ENCODE results near the gene TRIM69.
"Not testable (repeated sequence)": the region's sequence is repeated elsewhere in the genome, so short reads cannot be mapped to it uniquely, and the experiment has no call there.

Gene TRIM69, protein sequence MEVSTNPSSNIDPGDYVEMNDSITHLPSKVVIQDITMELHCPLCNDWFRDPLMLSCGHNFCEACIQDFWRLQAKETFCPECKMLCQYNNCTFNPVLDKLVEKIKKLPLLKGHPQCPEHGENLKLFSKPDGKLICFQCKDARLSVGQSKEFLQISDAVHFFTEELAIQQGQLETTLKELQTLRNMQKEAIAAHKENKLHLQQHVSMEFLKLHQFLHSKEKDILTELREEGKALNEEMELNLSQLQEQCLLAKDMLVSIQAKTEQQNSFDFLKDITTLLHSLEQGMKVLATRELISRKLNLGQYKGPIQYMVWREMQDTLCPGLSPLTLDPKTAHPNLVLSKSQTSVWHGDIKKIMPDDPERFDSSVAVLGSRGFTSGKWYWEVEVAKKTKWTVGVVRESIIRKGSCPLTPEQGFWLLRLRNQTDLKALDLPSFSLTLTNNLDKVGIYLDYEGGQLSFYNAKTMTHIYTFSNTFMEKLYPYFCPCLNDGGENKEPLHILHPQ

DNA sequence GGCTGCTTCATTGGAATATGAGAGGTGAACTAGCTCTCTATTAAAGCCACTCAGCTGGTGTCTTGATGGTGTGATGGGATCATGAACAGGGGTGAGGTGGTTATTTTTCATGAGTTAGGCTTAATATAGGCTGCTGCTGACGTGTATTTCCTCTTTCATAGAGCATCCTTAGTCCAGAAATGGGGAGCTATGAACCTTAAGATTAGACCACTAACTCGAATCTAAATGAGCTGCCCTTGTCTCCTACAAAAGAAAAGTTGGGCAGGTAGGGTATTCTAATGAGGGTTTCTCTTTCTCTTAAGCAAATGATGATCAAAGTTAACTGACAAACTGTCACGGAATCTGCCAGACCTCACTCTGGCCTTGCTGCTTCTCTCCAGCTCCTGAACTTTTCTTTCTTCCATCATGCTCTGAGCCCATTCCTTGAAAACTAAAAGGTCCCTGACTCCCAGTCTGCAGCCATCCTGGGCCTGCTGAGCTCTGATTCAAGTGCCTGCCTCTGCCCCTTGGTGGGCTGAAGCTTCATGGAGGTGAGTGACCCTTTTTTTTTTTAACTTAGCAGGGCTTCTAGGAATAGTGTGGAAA is at the start of gene TRIM69:
Gene TRIM69 (plus strand): TSS at position 348 of the 585 bp plus-strand sequence. CDS start 177 bp downstream, at position 525.
- peak; percentile 32 to 36 for ATAC-seq

DNA sequence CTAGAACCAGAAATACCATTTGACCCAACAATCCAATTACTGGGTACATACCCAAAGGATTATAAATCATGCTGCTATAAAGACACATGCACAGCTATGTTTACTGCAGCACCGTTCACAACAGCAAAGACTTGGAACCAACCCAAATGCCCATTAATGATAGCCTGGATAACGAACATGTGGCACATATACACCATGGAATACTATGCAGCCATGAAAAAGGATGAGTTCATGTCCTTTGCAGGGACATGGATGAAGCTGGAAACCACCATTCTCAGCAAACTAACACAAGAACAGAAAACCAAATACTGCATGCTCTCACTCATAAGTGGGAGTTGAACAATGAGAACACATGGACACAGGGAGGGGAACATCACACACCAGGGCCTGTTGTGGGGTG is 47.0 kb upstream of the TRIM69 start:
- not testable (repeated sequence) for ATAC-seq

DNA sequence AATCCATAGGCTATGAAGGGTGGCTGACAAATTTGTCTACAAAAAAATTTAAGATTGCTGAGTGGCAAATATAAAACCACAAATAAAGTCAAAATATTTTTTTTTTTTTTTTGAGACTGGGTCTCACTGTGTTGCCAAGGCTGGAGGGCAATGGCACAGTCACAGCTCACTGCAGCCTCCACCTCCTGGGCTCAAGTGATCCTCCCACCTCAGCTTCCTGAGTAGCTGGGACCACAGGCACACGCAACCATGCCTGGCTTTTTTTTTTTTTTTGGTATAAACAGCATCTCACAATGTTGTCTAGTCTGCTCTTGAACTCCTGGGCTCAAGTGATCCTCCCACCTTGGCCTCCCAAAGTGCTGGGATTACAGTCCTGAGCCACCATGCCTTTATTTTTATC is 46.1 kb upstream of the TRIM69 start:
- ATAC-seq, result not testable (repeated sequence)

DNA sequence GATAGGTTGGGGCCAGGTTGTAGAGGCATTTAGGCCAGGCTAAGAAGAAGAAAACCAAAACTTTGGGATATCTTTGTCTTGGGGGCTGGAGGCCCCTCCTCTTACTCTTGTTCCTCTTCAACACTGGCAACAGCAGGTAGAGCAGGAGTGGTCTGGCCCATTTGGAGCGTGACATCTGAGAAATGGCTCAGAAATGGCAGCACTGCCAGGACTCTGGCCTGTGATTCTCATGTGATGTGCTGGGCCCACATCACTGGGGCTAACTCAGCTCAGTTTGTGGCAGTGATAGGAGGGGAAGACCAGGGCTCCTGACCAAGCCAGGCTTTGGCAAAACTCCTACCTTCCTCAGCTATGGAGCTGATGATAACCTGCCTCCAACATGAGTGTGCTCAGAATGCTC is 43.7 kb upstream of the TRIM69 start:
- no peak for ATAC-seq

DNA sequence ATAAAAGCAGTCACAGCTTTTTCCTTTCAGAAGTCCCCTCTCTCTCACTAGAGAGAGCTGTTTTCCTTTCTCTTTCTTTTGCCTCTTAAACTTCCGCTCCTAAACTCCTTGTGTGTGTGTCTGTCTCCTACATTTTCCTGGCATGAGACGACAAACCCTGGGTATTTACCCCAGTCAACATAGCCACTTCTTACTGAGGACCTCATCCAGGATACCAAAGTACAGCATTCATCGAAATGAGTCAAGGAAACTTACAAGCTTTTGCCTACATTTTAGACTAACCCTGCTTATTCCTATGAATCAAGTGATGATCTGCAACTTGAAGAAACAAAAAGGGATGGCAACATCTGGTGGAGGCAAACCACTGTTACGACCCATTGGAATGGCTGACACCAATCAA is 41.9 kb upstream of the TRIM69 start:
- ATAC-seq, result no peak

DNA sequence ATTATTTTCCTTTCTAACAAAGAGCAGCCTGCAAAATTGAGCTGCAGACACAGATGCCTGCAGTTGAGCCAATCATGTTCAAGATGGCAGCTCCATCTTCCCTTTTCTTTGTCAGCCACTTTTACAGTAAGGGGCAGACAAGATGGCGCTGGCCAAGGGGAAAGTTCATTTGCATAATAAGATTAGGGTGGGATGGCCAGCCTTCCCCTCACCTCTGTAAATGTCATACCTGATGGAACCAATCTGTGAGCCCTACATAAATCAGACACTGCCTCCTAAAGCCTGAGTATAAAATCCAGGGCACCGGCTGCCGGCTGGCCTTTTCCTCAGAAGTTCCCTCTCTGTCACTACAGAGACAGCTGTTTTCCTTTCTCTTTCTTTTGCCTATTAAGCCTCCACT is 41.0 kb upstream of the TRIM69 start:
- no peak for ATAC-seq

DNA sequence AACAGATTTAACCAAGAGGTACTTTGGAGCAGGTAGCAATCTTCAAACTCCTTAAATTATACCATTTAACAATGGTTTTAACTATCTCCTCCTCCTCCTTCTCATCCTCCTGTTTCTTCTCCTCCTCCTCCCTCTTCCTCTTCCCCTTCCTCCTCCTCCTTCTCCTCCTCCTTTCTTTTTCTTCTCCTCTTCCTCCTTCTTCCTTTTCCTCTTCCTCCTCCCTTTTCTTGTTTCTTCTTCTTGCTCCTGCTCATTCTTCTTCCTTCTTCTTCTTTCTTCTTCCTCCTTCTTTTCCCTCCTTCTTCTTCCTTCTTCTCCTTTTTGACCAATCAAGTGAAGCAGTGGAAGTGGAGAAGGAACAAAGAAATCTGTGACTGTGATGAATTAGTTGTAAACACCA is 39.3 kb upstream of the TRIM69 start:
- ATAC-seq, result no peak

DNA sequence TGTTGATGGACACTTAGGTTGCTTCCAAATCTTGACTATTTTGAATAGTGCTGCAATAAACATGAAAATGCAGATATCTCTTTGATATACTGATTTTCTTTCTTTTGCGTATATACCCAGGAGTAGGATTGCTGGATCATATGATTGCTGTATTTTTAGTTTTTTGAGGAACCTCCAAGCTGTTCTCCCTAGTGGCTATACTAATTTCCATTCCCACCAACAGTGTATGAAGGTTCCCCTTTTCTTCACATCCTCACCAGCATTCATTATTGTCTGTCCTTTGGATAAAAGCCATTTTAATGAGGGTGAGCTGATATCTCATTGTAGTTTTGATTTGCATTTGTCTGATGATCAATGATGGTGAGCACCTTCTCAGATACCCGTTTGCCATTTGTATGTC is 37.7 kb upstream of the TRIM69 start:
- ATAC-seq, result no peak

DNA sequence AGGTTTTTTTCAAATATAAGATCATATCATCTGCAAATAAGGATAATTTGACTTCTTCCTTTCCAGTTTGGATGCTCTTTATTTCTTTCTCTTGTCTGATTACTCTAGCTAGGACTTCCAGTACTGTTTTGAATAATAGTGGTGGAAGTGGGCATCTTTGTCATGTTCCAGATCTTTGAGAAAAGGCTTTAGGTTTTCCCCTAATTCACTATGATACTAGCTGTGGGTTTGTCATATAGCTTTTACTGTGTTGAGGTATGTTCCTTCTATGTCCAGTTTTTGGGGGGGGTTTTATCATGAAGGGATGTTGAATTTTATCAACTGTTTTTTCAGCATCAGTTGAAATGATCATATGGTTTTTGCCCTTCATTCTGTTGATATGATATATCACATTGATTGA is 35.7 kb upstream of the TRIM69 start:
- not testable (repeated sequence) for ATAC-seq

DNA sequence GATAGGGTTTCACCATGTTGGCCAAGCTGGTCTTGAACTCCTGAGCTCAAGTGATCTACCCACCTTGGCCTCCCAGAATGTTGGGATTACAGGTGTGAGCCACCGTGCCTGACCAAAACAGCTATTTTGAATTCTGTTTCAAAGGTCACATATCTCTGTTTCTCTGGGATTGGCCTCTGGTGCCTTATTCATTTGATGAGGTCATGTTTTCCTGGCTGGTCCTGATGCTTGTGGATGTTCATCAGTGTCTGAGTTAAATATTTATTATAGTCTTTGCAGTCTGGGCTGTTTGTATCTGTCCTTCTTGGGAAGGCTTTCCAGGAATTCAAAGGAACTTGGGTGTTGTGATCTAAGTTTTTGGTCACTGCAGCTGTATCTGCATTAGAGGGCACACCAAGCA is 30.3 kb upstream of the TRIM69 start:
- ATAC-seq, result no peak

DNA sequence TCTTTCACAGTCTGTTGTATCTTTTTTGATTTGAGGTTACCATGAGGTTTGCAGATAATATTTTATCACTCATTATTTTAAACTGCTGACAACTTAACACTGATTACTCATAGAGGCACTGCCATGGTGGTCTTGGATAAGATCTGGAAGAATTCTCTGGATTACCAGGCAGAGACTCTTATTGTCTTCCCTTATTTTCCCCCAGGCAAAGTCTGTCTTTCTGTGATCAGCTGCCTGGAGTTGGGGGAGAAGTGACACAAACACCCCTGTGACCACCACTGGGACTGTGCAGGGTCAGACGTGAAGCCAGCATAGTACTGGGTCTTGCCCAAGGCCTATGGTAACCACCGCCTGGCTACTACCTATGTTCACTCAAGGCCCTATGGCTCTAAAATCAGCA is 29.9 kb upstream of the TRIM69 start:
- ATAC-seq, result no peak

DNA sequence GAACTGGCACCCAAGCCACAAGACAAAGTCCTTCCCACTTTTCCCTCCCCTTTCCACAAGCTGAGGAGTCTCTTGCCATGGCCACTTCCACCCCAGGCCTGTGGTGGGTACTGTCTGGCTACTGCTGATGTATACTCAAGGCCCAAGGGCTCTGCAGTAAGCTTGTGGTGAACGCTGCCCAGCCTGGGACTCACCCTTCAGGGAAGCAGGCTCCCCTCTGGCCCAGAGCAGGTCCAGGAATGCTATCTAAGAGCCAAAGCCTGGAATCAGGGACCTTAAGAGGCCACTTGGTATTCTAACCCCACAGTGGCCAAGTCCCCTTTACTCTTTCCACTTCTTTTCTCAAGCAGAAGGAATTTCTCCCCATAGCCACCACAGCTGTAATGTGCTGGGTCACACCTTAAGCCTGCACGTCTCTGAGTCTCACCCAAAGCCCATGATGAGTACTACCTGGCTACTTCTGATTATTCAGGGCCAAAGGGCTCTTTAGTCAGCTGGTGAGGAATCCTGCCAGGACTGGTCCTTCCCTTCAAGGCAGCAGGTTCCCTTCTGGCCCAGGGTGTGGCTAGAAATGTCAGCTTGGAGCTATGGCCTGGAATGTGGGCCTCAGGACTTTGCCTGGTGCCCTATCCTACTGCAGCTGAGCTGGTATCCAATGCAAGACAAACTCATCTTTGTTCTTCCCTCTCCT is 29.2 kb upstream of the TRIM69 start:
- ATAC-seq, result no peak

DNA sequence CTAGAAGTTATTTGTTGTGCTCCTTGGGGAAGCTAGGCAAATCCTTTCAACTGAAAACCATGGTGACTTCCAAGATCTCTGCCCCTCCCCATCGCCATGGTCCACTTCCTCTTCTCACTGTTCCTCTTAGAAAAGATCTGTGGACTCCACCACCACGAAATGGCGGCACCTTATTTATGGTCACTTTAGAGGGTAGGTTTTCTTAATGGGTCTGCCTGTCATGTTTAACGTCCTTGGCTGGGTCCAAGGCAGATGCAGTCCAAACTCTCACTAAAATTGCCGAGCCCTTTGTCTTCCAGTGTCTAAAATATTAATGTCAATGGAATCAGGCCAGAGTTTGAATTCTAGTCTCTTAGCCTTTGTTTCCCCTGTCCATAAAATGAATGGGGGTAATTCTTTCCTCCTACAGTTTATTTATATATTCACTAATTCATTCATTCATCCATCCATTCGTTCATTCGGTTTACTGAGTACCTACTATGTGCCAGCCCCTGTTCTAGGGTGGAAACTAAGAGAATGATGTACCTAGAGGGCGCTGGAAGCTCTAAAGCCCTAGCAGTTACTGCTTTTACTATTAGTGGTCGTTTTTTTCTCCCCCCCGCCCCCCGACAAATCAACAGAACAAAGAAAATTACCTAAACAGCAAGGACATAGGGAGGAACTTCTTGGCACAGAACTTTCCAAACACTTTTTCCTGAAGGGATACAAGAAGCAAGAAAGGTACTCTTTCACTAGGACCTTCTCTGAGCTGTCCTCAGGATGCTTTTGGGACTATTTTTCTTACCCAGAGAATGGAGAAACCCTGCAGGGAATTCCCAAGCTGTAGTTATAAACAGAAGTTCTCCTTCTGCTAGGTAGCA is 25.9 kb upstream of the TRIM69 start:
- no peak for ATAC-seq

DNA sequence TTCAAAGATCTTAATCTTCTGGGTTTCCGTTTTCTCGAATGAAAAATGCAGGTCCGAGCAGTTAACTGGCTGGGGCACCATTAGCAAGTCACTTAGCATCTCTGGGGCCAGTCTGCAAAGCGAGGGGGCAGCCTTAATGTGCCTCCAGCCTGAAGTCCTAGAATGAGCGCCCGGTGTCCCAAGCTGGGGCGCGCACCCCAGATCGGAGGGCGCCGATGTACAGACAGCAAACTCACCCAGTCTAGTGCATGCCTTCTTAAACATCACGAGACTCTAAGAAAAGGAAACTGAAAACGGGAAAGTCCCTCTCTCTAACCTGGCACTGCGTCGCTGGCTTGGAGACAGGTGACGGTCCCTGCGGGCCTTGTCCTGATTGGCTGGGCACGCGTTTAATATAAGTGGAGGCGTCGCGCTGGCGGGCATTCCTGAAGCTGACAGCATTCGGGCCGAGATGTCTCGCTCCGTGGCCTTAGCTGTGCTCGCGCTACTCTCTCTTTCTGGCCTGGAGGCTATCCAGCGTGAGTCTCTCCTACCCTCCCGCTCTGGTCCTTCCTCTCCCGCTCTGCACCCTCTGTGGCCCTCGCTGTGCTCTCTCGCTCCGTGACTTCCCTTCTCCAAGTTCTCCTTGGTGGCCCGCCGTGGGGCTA is 25.1 kb upstream of the TRIM69 start, which contains the start of the genes B2M and PATL2:
Gene B2M (plus strand): TSS at position 422 of the 647 bp plus-strand sequence. CDS start 30 bp downstream, at position 452.
Gene PATL2 (minus strand): TSS at position 228 of the 647 bp plus-strand sequence. CDS start 34,833 bp downstream, outside the sequence.
- peak; percentile 84 to 86 for ATAC-seq

DNA sequence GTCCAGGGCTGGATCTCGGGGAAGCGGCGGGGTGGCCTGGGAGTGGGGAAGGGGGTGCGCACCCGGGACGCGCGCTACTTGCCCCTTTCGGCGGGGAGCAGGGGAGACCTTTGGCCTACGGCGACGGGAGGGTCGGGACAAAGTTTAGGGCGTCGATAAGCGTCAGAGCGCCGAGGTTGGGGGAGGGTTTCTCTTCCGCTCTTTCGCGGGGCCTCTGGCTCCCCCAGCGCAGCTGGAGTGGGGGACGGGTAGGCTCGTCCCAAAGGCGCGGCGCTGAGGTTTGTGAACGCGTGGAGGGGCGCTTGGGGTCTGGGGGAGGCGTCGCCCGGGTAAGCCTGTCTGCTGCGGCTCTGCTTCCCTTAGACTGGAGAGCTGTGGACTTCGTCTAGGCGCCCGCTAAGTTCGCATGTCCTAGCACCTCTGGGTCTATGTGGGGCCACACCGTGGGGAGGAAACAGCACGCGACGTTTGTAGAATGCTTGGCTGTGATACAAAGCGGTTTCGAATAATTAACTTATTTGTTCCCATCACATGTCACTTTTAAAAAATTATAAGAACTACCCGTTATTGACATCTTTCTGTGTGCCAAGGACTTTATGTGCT is 24.5 kb upstream of the TRIM69 start:
- peak; percentile 21 to 22 for ATAC-seq

DNA sequence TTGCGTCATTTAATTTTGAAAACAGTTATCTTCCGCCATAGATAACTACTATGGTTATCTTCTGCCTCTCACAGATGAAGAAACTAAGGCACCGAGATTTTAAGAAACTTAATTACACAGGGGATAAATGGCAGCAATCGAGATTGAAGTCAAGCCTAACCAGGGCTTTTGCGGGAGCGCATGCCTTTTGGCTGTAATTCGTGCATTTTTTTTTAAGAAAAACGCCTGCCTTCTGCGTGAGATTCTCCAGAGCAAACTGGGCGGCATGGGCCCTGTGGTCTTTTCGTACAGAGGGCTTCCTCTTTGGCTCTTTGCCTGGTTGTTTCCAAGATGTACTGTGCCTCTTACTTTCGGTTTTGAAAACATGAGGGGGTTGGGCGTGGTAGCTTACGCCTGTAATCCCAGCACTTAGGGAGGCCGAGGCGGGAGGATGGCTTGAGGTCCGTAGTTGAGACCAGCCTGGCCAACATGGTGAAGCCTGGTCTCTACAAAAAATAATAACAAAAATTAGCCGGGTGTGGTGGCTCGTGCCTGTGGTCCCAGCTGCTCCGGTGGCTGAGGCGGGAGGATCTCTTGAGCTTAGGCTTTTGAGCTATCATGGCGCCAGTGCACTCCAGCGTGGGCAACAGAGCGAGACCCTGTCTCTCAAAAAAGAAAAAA is 23.9 kb upstream of the TRIM69 start:
- peak; percentile 28 to 37 for ATAC-seq

DNA sequence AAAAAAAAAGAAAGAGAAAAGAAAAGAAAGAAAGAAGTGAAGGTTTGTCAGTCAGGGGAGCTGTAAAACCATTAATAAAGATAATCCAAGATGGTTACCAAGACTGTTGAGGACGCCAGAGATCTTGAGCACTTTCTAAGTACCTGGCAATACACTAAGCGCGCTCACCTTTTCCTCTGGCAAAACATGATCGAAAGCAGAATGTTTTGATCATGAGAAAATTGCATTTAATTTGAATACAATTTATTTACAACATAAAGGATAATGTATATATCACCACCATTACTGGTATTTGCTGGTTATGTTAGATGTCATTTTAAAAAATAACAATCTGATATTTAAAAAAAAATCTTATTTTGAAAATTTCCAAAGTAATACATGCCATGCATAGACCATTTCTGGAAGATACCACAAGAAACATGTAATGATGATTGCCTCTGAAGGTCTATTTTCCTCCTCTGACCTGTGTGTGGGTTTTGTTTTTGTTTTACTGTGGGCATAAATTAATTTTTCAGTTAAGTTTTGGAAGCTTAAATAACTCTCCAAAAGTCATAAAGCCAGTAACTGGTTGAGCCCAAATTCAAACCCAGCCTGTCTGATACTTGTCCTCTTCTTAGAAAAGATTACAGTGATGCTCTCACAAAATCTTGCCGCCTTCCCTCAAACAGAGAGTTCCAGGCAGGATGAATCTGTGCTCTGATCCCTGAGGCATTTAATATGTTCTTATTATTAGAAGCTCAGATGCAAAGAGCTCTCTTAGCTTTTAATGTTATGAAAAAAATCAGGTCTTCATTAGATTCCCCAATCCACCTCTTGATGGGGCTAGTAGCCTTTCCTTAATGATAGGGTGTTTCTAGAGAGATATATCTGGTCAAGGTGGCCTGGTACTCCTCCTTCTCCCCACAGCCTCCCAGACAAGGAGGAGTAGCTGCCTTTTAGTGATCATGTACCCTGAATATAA is 23.0 kb upstream of the TRIM69 start:
- ATAC-seq, result no peak

DNA sequence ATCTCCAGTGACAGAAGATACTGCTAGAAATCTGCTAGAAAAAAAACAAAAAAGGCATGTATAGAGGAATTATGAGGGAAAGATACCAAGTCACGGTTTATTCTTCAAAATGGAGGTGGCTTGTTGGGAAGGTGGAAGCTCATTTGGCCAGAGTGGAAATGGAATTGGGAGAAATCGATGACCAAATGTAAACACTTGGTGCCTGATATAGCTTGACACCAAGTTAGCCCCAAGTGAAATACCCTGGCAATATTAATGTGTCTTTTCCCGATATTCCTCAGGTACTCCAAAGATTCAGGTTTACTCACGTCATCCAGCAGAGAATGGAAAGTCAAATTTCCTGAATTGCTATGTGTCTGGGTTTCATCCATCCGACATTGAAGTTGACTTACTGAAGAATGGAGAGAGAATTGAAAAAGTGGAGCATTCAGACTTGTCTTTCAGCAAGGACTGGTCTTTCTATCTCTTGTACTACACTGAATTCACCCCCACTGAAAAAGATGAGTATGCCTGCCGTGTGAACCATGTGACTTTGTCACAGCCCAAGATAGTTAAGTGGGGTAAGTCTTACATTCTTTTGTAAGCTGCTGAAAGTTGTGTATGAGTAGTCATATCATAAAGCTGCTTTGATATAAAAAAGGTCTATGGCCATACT is 21.1 kb upstream of the TRIM69 start:
- peak in 1 of 2 donors; percentile 3 for ATAC-seq

DNA sequence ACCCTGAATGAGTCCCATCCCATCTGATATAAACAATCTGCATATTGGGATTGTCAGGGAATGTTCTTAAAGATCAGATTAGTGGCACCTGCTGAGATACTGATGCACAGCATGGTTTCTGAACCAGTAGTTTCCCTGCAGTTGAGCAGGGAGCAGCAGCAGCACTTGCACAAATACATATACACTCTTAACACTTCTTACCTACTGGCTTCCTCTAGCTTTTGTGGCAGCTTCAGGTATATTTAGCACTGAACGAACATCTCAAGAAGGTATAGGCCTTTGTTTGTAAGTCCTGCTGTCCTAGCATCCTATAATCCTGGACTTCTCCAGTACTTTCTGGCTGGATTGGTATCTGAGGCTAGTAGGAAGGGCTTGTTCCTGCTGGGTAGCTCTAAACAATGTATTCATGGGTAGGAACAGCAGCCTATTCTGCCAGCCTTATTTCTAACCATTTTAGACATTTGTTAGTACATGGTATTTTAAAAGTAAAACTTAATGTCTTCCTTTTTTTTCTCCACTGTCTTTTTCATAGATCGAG is 20.5 kb upstream of the TRIM69 start:
- ATAC-seq, result no peak
